HepG2 (cell line): ENCODE data around the gene CHD2. TPM values are rescaled to one million over a fixed set of nuclear protein-coding genes. Genes with fewer than 3 reads are reported as not detected.
A peak's percentile ranks its signal among the peaks of the same experiment; 100 is the strongest.

Experiments
- ATAC-seq: fragments of 200-7000 bp; cut with Tn5 transposase; 3 replicates; pipeline ENCODE4 v1.9.1; 2020; ENCODE audit warnings: mild to moderate bottlenecking, moderate library complexity
- BruUV-seq: library from RNA; stranded (reverse); fragments of 400-500 nt; replicated peaks from 2 replicates; lab custom pipeline; 2021; lab: Mats Ljungman, UMichigan
- CTCF ChIA-PET: fragments of 300-600 bp; formaldehyde crosslinking; extraction: SDS; loops from one replicate; lab custom pipeline; 2021; ENCODE audit warnings: low total read pairs, inconsistent platforms, low intra/inter-chr PET ratio; lab: Yijun Ruan, JAX
- POLR2A ChIA-PET: fragments of 350-600 bp; sonication (Branson Sonifier 250); formaldehyde crosslinking; loops from one replicate; lab custom pipeline; 2020; ENCODE audit warnings: antibody characterized with exemption, inconsistent platforms; lab: Yijun Ruan, JAX
- DNase-seq: peaks from one replicate; pipeline ENCODE4 v3.0.0-alpha.2; 2015; ENCODE audit warnings: low spot score
- FAIRE-seq: peaks from 3 replicates; lab custom pipeline; 2011; peaks lifted over from hg19 to GRCh38; lab: Jason Lieb, UNC
- H2AFZ ChIP-seq: one replicate; pipeline ENCODE4 v1.6.1; 2011; ENCODE audit warnings: low read length, inconsistent platforms
- H3K27ac ChIP-seq: fragments of 300-600 bp; 3 replicates; pipeline ENCODE4 v1.8.0; 2011; ENCODE audit warnings: mixed run types, mild to moderate bottlenecking, mixed read lengths, low read length, inconsistent platforms; ENCODE audit not compliant: insufficient read depth; ENCODE audit errors: extremely low read length
- H3K27me3 ChIP-seq, 2 experiments: fragments of 200-600 bp in 1 of 2; 2 replicates in 1 of 2; 3 replicates in 1 of 2; pipeline versions ENCODE4 v1.6.0 to v1.8.0; 2011; ENCODE audit warnings: low read length in 2 of 2, mild to moderate bottlenecking in 2 of 2, moderate library complexity in 2 of 2, inconsistent platforms in 1 of 2; ENCODE audit not compliant: insufficient read depth in 2 of 2, control insufficient read depth in 1 of 2
- H3K36me3 ChIP-seq, 2 experiments: fragments of 200-600 bp in 1 of 2; replicated peaks in 1 of 2; 2 replicates in 1 of 2; 3 replicates in 1 of 2; pipeline versions ENCODE4 v1.5.1 to v1.8.0; 2011; ENCODE audit warnings: low read length in 2 of 2, inconsistent platforms in 1 of 2; ENCODE audit not compliant: insufficient read depth in 2 of 2, control insufficient read depth in 1 of 2
- H3K4me1 ChIP-seq: 2 replicates; pipeline ENCODE4 v1.5.1; 2012; ENCODE audit warnings: low read length, inconsistent platforms; ENCODE audit not compliant: insufficient read depth
- H3K4me2 ChIP-seq: 2 replicates; pipeline ENCODE4 v1.6.0; 2011; ENCODE audit warnings: low read depth, low read length, inconsistent platforms
- H3K4me3 ChIP-seq, 3 experiments: fragments of 200-600 bp in 1 of 3; sonication (generic), shearing (Covaris generic) in 1 of 3; replicated peaks in 1 of 3; 2 replicates each; pipeline ENCODE4 v1.5.1; 2011 to 2016; ENCODE audit warnings: low read length in 3 of 3, inconsistent platforms in 2 of 3, low read depth in 2 of 3, mild to moderate bottlenecking in 2 of 3, control low read depth in 1 of 3, mixed read lengths in 1 of 3; ENCODE audit not compliant: insufficient read depth in 1 of 3
- H3K79me2 ChIP-seq: one replicate; pipeline ENCODE4 v1.6.1; 2011; ENCODE audit warnings: low read length, inconsistent platforms; ENCODE audit not compliant: insufficient read depth
- H3K9ac ChIP-seq: 2 replicates; pipeline ENCODE4 v1.6.0; 2011; ENCODE audit warnings: mild to moderate bottlenecking, low read depth, low read length, inconsistent platforms; ENCODE audit not compliant: insufficient read depth
- H3K9me3 ChIP-seq: 2 replicates; pipeline ENCODE4 v1.5.1; 2012; ENCODE audit warnings: mild to moderate bottlenecking, low read length
- H4K20me1 ChIP-seq: 2 replicates; pipeline ENCODE4 v1.6.0; 2011; ENCODE audit warnings: inconsistent platforms, mild to moderate bottlenecking, low read length, moderate library complexity; ENCODE audit not compliant: insufficient read depth
- ATF7 ChIP-seq, 2 experiments: fragments of 450-650 bp in 1 of 2; sonication (generic) in 1 of 2; formaldehyde crosslinking in 1 of 2; IDR thresholded peaks; 2 replicates each; pipeline versions ENCODE4 v1.4.0 to v1.6.1; 2016 to 2020; ENCODE audit warnings: antibody characterized with exemption in 1 of 2, mild to moderate bottlenecking in 1 of 2, missing genetic modification reagents in 1 of 2
- IKZF1 ChIP-seq: fragments of 450-650 bp; IDR thresholded peaks from 2 replicates; pipeline ENCODE4 v1.7.1; 2016
- RBM22 ChIP-seq: fragments of 200-400 bp; formaldehyde crosslinking; optimal IDR thresholded peaks from 2 replicates; pipeline ENCODE3; 2017; ENCODE audit warnings: mild to moderate bottlenecking, low read length, moderate library complexity
- SP4 ChIP-seq: sonication (generic); formaldehyde crosslinking; IDR thresholded peaks from 2 replicates; pipeline ENCODE4 v1.8.1; 2023; ENCODE audit warnings: mild to moderate bottlenecking, missing genetic modification reagents
- STAG1 ChIP-seq: sonication (generic); formaldehyde crosslinking; IDR thresholded peaks from 2 replicates; pipeline ENCODE4 v1.4.0; 2020; ENCODE audit warnings: missing genetic modification reagents
- WGBS: methylation state at CpG from one replicate; pipeline ENCODE4 v1.1.6; 2017; ENCODE audit warnings: low lambda C conversion rate; 5-methylcytosine and 5-hydroxymethylcytosine counted together
- in situ Hi-C: cut with HindIII; loops from 2 replicates; pipeline ENCODE4 v1.10.0; 2017; ENCODE audit warnings: low pct_unique_long_range_greater_than_20kb; ENCODE audit not compliant: extremely low pct_ligation_motif_present
- intact Hi-C: fragments of 100-400 bp; cut with micrococcal nuclease; formaldehyde crosslinking; loops from one replicate; pipeline ENCODE4 v1.10.0; 2022; ENCODE audit not compliant: unreplicated experiment
- polyA plus RNA-seq, 8 experiments: library from polyadenylated mRNA; depleted of rRNA in 3 of 8; stranded (reverse) in 7 of 8; unstranded in 1 of 8; fragments of >200 nt; fragmentation: Illumina TruSeq in 4 of 8; extraction: Trizol in 4 of 8; gene quantifications; 2 replicates each; pipeline versions ENCODE4 v1.2.1 to v1.2.3, GENCODE V29; 2011 to 2016; ENCODE audit warnings: low read depth in 4 of 8, missing spikeins in 1 of 8, mixed read lengths in 1 of 8; ENCODE audit not compliant: insufficient read depth in 1 of 8
- total RNA-seq, 5 experiments: library from RNA; depleted of rRNA; stranded (reverse); fragments of >200 nt; fragmentation: Illumina TruSeq; extraction: Trizol; gene quantifications; 2 replicates each; pipeline ENCODE4 v1.2.3, GENCODE V29; 2016; ENCODE audit warnings: low read depth in 1 of 5
- TF ChIP-seq, protein P1 (sequence below): sonication (generic); formaldehyde crosslinking; IDR thresholded peaks from 2 replicates; pipeline ENCODE4 v1.5.0; 2020; ENCODE audit warnings: mild to moderate bottlenecking, missing genetic modification reagents, moderate library complexity
- TF ChIP-seq, protein P2 (sequence below): sonication (generic); formaldehyde crosslinking; IDR thresholded peaks from 2 replicates; pipeline ENCODE4 v1.8.1; 2023; ENCODE audit warnings: missing genetic modification reagents, inconsistent platforms, borderline replicate concordance

Gene CHD2
- total and polyA plus RNA-seq, 2 of the 13 experiments (the other 11 are each of a cell fraction or from before 2014, with no cell fraction given) = 54.0 to 54.1 TPM

DNA sequence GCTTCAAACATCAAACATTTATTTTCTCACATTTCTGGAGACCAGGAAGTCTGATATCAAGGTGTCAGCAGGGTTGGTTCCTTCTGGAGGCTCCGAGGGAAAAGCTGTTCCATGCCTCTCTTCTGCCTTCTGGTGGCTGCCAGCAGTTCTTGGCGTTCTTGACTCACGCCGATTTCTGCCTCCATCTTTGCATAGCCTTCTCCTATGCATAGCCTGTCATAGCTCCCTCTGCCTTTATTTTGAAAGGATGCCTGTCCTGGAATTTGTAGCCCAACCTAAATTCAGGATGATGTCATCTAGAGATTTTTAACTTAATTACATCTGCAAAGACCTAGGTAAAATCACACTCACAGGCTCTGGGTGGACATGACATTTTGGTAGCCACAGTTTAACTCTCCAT, 118.5 kb downstream of the CHD2 start:
- no peak overlapping the region for H3K4me3 ChIP-seq
- FAIRE-seq = no peak
- no peaks in the 10 kb centered on the region for H3K27me3 ChIP-seq
- ChIA-PET POLR2A (no interaction called here), CTCF (no interaction called here)
- TF ChIP-seq, protein P1, sequence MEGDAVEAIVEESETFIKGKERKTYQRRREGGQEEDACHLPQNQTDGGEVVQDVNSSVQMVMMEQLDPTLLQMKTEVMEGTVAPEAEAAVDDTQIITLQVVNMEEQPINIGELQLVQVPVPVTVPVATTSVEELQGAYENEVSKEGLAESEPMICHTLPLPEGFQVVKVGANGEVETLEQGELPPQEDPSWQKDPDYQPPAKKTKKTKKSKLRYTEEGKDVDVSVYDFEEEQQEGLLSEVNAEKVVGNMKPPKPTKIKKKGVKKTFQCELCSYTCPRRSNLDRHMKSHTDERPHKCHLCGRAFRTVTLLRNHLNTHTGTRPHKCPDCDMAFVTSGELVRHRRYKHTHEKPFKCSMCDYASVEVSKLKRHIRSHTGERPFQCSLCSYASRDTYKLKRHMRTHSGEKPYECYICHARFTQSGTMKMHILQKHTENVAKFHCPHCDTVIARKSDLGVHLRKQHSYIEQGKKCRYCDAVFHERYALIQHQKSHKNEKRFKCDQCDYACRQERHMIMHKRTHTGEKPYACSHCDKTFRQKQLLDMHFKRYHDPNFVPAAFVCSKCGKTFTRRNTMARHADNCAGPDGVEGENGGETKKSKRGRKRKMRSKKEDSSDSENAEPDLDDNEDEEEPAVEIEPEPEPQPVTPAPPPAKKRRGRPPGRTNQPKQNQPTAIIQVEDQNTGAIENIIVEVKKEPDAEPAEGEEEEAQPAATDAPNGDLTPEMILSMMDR = peak; percentile 12; the same call in 1 of the 2 replicates
- peak; percentile 19; the same call in 1 of the 2 replicates for TF ChIP-seq STAG1 (CRISPR knock-in tag)
- peak; percentile 75 for TF ChIP-seq RBM22
- TF ChIP-seq IKZF1 = no peak
- no peak for TF ChIP-seq SP4
- TF ChIP-seq, protein P2, sequence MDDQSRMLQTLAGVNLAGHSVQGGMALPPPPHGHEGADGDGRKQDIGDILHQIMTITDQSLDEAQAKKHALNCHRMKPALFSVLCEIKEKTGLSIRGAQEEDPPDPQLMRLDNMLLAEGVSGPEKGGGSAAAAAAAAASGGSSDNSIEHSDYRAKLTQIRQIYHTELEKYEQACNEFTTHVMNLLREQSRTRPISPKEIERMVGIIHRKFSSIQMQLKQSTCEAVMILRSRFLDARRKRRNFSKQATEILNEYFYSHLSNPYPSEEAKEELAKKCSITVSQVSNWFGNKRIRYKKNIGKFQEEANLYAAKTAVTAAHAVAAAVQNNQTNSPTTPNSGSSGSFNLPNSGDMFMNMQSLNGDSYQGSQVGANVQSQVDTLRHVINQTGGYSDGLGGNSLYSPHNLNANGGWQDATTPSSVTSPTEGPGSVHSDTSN (CRISPR knock-in tag) = no peak
- TF ChIP-seq ATF7 (IDR thresholded peaks at IDR 0.05) = peak; percentile 74
- TF ChIP-seq ATF7 (CRISPR knock-in tag; IDR thresholded peaks at IDR 0.05) = no peak
- no peak for DNase-seq
- H4K20me1 ChIP-seq = peaks cover 13% of the 10 kb centered on the region
- H3K79me2 ChIP-seq = peaks cover 6% of the 10 kb centered on the region
- peaks cover 42 to 92% of the 10 kb centered on the region in 2 experiments for H3K36me3 ChIP-seq
- H3K27ac ChIP-seq = no peak overlapping the region
- ATAC-seq = no peak
- no TSS peak for BruUV-seq
- H2AFZ ChIP-seq = no peak overlapping the region
- no peak overlapping the region for H3K4me2 ChIP-seq
- intact Hi-C loops = no loop called here
- H3K4me1 ChIP-seq = no peaks in the 10 kb centered on the region
- no peak overlapping the region for H3K9ac ChIP-seq
- in situ Hi-C loops = loop anchor here (25.0 kb wide), 1 partner anchor 231 kb away; no protein-coding TSS in a partner anchor
- 96% methylated on average over 4 of the region's 4 CpGs for WGBS
- no peaks in the 10 kb centered on the region for H3K9me3 ChIP-seq
